Jurkat, Clone E6-1 (cell line): Measurements from ENCODE around the gene HMG20B.
A peak's percentile ranks its signal among the peaks of the same experiment; 100 is the strongest.
"Not testable (repeated sequence)": the region's sequence is repeated elsewhere in the genome, so short reads cannot be mapped to it uniquely, and the experiment has no call there.

ENCODE experiments used
- DNase-seq: peaks from one replicate; pipeline ENCODE4 v3.0.0-alpha.2; 2011; ENCODE audit warnings: low read depth, low spot score
- H3K4me3 ChIP-seq: 2 replicates; pipeline ENCODE4 v1.5.1; 2011; ENCODE audit warnings: mild to moderate bottlenecking, low read length, control low read depth, moderate library complexity

HMG20B gene

DNA sequence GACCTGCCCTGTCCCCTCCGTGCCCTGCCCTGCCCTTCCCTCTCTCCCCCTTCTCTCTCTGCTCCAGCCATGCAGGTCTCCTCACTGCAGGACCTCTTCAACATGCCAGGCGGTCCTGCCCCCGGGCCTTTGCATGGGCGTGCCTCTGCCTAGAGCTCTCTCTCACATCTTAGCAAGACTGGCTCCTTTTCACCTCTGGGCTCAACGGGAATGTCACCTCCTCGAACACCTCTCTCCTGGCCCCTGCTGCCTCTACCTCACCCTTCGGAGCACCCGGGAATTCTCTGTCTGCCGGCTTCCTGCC, 21.0 kb upstream of the HMG20B start:
- no peak overlapping the region for H3K4me3 ChIP-seq
- DNase-seq = no peak

DNA sequence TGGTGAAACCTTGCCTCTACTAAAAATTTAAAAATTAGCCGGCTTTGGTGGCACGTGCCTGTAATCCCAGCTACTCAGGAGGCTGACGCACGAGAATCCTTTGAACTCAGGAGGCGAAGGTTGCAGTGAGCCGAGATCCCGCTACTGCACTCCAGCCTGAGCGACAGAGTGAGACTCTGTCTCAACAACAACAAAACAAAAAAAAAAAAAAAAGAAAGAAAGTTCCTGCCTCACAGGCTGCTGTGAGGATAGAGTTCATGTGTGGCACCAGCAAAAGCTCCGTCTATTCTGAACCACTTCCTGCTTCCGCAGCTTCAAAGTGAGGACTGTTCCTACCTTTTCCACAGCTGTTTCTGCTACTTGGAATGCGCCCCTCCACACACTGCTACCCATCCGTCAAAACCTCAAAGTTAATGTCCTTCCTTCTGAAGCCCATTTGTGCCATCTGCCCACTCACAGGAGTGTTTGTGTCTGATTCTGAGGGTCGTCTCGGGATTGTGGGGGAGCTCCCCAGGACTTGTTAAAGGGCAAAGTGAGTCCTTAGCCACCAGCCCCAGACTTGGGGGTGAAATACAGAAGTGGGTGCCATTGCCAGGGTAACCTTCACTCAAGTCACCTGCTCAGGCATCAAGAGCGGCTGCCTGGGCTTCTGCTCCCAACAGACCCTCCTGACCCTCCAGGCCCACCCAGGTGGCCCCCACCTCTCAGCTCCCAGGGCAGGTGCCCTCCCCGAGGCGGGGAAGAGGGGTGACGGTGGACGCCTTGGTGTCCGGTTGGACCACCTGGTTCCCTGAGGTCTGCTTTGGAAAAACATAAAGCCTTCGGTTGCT, 18.3 kb upstream of the HMG20B start:
- peak; percentile 90 for DNase-seq
- peak overlapping the region; percentile 41 for H3K4me3 ChIP-seq

DNA sequence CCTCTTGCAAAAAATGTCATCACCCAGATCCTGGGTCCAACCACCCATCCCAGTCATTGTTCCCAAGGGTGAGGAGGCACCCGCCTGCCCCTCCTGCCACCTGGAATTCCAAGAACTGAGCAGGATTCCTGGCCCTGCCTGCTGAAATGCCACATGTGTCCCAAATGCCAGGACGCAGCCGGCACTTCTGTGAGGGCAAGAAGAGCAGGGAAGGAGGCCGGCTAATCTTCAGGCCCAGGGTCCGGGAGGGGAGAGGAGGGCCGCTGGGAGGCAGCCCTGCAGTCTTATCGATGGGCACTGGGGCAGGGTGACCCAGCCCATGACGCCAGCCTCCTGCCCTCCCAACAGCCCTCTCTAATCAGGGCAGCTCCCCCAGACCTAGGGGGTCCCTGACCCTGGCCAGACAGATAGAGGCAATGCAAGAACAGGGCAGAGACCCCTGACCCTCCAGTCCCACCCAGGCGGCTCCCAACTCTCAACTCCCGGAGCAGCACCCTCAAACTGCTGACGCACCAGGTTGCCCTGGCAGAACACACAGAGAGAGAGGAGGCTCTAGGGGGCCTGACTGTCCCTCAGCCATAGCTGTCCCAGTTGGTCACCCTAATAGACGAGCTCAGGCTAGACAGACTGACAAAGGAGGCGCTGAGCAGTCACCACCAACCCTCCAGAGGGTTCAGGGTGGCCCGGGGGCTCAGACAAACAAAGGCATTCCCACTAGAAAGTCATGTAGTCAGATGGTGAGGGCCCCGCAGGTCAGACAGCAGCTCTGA, 16.9 kb upstream of the HMG20B start:
- peak overlapping the region; percentile 68 for H3K4me3 ChIP-seq

DNA sequence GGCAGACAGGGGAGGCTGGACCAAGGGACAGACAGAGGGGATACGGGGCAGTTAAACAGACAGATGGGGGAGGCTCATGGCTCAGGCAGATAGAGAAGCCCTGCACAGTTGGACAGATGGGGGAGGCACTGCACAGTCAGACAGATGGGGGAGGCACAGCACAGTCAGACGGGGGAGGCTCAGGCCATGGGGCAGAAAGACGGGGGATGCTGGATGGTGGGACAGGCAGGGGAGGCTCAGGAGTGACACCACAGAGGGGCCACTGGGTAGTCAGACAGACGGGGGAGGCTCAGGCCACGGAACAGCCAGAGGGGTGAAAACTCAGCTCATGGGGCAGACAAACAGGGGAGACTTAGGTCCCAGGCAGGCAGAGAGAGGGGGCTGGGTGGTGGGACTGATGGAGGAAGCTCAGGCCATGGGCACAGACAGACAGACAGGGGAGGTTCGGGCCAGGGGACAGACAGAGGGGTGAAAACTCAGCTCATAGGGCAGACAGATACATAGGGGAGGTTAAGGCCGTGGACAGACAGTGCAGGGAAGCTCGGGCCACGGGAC, 16.2 kb upstream of the HMG20B start:
- DNase-seq = no peak
- peak overlapping the region; percentile 68 for H3K4me3 ChIP-seq

More for the DNA sequence above, 16.9 kb upstream of the HMG20B start:
- DNase-seq = no peak

DNA sequence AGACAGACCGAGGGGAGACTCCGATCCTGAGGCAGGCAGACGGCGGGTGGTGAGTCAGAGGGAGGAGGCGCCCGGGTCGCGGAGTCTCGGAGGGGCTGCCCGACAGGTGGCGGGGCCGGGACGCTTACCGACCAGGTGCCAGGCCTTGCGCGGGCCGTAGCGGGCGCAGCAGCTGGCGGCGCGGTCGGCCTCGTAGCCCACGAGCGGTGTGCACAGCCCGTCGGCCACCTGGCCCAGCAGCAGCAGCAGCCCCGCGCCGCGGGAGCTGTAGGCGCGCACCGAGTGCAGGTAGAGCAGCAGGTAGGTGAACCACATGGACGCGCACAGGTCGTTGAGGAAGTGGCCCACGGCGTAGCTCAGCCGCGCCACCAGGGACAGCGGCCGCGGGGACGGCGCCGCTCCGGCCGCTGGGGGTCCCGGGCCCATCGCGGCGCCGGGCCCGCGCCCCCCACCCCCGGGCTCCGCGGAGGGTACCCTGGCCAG, 15.7 kb upstream of the HMG20B start:
- no peak for DNase-seq
- H3K4me3 ChIP-seq = peak overlapping the region; percentile 68

DNA sequence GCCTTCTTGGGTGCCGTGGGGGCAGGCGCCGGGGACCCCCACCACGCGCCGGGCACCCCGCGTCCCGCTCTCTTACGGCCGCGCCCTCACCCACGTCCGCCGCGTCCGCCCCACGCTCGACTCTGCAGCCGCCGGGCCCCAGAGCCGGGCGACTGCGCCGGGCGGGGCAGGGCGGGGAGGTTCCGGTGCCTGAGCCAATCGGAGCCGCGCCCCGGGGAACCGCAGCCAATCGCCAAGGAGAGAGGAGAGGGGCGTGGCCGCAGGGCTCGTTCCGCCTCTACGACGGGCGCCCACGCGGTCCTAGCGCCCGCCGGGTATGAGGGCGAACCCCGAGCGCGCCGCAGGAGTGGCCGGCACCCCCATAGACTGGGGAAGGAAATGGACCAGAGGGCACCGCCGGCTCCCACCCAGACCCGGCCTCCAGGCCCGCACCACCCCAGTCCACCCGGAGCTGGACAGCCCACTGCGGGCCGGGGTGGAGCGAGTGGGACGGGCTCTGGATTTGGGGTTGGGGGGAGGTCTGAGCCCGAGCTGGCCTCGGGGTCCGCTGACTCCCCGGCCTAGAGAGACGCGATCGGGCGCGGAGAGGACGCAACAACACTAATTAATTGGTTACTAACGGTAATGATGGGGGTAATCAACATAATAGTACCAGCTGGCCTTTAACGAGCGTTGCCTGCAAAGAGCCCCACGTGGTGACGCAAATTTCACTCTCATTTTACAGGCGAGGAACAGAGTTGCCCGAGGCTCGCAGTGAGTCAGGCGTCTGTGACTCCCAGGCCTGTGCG, 15.1 kb upstream of the HMG20B start, which contains the start of gene MFSD12:
Gene MFSD12, minus strand, starts transcription at position 126 of the 788 bp plus-strand sequence. CDS start 183 bp downstream, outside the sequence.
- H3K4me3 ChIP-seq = peak within 1 kb of the TSS; percentile 73
- peak; percentile 84 for DNase-seq

DNA sequence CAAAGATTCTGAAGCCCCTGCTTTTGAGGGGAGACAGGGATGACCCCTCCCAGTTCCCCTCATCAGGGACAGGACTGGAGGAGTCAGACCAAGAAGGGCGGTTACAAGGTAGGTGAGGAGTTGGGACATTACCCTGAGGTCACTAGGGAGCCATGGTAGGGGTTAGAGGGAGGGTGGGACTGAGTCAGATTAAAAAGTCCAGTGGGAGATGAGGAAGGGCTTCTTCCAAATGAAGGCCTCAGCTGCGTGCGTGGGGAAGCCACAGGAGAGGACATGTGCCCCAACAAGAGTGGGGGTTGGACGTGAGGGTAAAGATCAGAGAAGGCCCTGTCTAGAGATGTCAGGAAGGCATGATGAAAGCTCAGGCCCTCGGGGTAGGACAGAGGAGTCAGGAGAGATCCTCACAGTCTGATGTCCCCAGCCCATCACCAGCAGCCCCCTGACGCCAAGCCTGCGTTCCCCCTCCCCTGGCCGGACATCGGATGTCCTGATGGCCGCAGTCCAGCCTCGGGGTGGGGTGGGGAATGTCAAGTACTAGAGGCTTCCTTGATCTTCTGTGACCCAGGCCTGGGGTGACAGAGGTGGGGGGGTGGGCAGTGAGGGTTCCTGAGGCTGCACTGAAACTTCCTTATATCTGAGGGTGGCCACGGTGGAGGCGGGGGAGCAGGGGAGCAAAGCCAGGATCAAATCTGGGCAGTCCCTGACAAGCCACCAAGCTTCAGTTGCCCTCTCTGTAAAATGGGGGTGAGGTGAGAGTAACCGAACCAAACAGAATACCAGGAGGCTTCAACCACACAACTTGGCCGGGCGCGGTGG, 8.8 kb upstream of the HMG20B start:
- no peak for DNase-seq
- no peak overlapping the region for H3K4me3 ChIP-seq

DNA sequence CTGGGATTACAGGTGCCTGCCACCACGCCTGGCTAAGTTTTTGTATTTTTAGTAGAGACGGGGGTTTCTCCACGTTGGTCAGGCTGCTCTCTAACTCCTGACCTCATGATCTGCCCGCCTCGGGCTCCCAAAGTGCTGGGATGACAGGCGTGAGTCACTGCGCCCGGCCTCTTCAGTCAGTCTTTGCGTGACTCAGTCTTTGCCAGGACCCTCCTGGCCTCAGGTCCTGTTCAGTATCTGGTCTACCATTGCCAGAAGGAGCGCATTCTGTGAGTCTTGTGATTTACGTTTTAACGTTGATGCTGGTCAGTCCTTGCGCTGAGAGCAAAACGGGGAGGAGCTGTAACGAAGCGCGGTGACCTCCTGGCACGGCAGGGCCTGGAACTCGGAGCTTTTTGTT, 7.6 kb upstream of the HMG20B start:
- DNase-seq = no peak
- no peak overlapping the region for H3K4me3 ChIP-seq

DNA sequence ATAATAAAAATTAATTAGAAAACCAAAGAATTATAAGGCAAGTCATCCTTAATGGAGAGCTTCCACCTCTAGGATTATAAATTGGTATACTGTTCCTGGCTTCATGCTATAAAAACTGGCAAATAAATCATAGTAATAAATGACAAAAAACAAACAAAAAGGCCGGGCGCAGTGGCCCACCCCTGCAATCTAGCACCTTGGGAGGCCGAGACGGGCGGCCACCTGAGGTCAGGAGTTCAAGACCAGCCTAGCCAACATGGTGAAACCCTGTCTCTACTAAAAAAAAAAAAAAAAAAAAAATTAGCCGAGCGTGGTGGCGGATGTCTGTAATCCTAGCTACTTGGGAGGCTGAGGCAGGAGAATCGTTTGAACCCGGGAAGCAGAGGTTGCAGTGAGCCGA, 2.7 kb upstream of the HMG20B start:
- H3K4me3 ChIP-seq, DNase-seq: not testable (repeated sequence)

DNA sequence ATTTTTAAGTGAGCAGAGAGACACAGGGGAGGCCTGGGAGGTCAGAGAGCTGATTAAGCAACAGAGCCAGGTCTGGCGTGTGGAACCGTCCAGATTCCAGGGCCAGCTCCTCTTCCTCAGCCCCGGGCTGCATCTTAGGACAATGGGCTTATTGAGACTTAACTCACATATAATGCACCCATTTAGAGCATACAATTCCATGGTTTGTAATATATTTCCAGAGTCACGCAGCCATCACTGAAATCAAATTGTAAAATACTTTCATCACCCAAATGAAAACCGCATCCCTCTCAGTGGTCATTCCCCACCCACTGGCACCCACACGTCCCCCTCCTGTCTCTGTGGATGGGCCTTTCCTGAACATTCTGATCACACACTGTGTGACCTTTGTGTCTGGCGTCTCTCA, 2.1 kb upstream of the HMG20B start:
- H3K4me3 ChIP-seq = no peak overlapping the region
- no peak for DNase-seq

DNA sequence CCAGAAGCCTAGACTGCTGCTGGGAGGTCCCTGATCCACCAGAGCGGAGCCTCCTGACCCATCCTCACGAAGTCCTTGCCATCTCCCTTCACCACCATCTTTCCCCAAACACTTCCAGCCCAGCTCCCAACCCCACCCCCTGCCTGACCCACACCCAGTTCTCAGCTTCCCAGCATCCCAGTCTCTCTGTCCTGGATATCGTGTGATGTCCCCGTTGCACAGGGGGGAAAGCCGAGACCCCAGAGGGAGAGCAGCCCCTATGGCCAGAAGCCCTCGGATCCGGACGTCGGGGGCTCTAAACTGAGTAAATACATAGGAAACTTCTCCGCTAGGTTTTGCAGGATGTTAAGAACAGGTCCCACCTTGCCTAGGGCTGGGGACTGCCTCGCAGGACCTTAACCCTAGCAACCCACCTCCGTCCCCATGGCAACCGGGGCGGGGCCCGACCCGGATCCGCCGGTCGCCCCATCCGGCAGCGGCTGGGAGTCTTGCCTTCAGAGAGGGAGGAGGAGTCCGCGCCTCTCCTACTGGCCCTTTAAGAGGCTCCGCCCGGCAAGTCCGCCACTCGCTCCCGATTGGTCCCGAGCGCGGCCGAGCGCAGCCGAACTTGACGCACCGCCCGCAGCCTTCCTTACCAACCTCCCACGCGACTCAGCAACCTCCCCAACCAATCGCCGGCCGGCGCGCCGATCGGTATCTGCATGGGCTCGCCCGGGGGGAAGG, 451 bp upstream of the HMG20B start:
- peak overlapping the region; percentile 52 for H3K4me3 ChIP-seq
- DNase-seq = peak; percentile 100

DNA sequence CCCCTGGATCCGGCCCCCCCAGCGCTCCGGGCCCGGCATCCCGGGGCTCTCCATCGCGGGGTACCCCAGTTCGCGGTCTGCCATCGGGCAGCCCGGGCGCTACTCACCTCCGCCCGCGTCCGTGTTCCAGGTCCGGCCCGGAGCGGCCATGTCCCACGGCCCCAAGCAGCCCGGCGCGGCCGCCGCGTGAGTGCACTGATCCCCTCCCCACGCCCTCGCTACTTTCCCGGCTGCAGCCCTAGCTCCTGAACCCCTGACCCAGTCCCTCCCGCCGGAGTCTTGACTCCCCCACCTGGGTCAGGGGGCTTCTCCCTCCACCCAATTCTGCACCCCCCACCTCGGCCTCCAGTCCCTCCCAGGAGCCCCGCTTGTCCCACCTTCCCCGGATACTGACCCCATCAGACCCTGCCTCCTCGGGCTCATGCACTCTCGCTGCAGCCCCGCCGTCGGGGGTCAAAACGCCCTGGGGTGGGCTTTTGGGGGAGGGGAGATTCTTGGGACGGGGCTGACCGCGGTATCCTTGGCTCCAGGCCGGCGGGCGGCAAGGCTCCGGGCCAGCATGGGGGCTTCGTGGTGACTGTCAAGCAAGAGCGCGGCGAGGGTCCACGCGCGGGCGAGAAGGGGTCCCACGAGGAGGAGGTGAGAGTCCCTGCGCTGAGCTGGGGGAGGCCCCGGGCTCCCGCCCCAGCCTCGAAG, 566 bp downstream of the HMG20B start:
- peak overlapping the region; percentile 86 for H3K4me3 ChIP-seq
- DNase-seq = no peak

DNA sequence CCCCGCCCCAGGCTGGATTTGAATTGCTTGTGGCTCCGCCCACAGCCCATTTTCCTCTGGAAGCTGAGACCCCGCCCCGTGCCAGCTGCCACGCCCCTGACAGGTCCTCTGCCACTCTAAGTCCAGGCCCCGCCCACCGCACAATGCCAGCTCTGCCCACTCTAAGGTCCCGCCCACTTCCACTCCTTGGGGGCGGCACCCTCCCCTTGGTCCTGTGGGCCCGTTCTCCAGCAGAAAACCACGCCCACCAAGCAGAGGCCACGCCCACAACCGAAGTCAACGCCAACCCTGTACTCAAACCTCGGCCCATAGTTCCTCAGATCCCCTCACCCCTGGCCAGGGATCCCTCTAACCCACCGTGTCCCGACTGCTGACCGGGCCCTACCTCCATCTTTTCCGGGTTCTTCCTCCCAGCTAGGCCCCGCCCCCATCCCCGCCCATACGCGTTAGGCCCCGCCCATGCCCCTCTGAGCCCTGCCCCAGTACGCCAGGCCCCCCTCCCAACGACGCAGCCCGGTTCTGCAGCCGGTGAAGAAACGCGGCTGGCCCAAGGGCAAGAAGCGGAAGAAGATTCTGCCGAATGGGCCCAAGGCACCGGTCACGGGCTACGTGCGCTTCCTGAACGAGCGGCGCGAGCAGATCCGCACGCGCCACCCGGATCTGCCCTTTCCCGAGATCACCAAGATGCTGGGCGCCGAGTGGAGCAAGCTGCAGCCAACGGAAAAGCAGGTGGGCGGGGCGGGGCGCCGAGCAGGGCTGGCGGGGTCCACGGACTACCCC, 1.3 kb downstream of the HMG20B start:
- peak overlapping the region; percentile 86 for H3K4me3 ChIP-seq

DNA sequence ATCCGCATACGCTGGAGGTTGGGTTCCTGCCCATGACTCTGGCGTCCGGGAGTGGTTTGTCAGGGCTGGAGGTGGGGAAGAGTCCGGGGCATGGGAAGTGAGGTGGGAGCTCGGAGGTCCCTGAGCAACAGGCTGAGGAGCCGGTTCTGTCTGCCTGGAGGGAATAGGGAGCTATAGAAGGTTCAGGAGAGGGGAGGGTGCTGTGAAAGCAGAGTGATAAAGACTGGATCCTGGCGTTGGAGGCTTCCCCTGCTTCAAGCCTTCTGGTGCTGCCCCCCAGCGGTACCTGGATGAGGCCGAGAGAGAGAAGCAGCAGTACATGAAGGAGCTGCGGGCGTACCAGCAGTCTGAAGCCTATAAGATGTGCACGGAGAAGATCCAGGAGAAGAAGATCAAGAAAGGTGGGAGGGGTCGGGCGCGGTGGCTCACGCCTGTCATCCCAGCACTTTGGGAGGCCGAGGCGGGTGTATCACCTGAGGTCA, 2.6 kb downstream of the HMG20B start:
- no peak overlapping the region for H3K4me3 ChIP-seq
- peak; percentile 44 for DNase-seq

More for the DNA sequence above, 1.3 kb downstream of the HMG20B start:
- peak; percentile 92 for DNase-seq

DNA sequence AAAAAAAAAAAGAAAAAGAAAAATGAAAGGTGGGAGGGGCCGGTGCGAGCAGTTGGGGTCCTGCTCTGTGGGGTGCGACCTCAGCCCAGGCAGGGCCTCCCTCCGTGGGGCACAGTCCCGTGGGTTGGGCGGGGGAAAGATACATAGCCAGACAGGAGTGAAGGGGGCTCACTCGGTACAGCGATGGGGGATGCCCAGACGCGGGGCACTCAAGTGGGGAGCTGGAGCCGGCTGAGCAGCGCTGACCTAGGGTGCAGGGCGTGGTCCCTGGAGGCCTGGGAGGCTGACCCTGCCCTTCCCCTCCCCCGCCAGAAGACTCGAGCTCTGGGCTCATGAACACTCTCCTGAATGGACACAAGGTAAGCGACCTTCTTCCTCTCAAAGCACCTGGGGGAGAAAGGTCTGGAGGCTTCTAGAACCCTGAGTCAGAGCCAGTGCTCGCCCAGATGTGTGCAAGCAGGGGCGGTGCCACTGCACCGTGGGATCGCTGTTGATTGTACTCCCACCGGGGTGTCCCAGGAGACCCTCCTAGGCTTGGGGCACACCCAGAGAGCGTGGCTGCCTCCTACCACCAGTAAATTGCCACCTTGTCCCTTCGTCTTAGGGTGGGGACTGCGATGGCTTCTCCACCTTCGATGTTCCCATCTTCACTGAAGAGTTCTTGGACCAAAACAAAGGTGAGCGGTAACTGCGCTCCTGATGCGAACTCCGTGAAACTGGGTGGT, 3.4 kb downstream of the HMG20B start:
- H3K4me3 ChIP-seq = no peak overlapping the region
- DNase-seq = no peak
